ENCODE results near the gene ITGA2.

ITGA2 gene

DNA sequence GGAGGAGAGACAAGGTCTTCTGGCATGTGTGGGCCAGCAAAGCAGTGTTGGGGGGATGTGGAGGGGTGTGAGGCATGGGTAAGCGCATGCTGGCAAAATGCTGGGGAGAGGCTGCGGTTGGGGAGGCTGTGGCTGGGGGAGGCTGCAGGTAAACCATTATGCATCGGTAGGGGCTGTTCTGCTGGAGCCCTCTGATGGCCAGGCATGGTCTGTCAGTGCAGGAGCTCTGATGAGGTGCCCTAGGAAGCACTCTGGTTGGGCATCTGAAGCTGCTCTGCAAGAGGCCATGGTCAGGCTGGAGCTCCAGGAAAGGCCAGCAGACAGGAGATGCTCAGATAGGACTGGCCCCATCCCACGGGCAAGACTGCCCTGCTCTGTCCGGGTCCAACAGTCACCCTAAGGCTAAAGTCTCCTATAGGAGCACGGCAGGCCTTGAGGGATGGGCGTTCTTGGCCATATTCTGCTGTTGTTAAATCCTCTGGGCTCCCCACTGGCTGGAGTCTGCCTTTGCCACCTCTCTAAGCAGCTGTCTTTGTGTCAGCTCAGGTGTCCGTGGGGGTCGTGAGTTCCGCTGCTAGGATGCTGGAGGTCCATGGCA is 28.7 kb downstream of the ITGA2 start:
- no peak for DNase-seq (ENCODE audit: low spot score)

DNA sequence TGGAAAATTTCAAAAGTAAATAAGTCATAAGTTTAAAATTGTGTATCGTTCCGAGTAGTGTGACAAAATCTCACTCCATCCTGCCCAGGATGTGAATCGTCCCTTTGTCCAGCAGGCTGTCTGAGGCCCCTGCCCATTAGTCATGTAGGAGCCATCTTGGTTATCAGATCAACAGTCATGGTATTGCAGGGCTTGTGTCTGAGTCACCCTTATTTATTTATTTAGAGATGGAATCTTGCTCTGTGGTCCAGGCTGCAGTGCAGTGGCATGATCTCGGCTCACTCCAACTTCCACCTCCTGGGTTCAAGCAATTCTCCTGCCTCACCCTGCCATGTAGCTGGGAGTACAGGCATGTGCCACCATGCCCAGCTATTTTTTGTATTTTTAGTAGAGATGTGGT is 30.2 kb downstream of the ITGA2 start:
- no peak for DNase-seq (ENCODE audit: low spot score)

DNA sequence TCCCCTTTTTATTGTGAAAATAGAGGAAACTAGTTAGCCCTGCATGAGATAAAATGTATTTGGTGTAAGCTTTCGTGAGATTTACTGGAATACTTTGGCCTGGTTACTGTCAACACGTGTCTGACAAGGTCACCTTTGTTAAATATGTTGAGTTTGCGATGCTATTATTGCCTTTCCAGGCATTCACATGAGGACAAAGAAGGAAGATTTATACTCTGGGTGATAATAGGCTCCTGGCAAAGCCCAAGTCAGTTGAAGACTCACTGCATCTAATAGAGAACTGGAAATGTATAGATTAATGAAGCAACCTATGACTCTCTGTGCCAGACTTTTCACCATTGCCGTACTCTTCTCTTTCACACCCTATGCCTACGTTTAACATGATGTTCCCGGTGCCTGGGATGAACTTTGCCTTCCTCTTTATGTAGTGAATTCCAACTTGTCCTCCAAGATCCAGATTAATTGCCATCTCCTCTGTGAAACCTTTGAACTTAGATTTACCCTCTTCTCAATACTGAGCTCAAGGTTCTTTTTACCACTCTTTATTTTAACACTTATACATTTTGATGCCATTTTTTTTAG is 33.9 kb downstream of the ITGA2 start:
- DNase-seq (ENCODE audit: low spot score): no peak

DNA sequence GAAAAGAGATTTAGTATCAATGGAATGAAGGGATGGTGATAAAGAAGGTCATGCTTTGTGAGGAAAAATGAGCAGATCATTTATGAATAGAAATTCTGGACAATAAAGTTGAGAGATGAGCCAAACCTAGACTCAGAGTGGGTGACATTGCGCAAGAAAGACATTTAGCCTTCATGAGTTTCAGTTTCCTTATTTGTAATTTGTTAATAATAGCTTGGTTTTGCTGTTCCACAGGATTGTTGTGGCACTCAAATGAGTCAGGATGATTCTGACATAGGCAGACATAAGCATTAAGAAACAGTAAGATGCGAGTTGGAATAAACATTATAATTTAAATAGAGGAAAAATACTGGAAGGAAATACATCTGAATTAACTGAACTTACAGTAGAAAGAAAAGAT is 34.8 kb downstream of the ITGA2 start:
- no peak for DNase-seq (ENCODE audit: low spot score)

DNA sequence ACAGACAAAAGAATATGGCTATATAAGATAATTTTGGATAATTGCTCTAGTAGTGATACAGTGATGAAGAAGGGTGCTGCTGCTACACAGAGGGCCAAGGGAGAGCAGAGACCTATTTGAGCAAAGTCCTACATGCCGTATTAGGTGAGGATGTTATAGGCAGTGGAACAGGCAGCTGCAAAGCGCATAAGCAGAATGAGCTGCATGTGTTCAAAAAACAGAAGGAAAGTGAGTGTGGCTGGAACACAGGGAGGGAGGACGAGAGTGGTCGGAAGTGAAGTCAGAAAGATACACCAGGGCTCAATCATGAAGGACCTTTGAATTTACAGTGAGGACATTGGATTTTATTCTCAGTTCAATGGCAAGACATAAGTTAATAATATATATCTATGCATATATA is 35.4 kb downstream of the ITGA2 start:
- no peak for DNase-seq (ENCODE audit: low spot score)

DNA sequence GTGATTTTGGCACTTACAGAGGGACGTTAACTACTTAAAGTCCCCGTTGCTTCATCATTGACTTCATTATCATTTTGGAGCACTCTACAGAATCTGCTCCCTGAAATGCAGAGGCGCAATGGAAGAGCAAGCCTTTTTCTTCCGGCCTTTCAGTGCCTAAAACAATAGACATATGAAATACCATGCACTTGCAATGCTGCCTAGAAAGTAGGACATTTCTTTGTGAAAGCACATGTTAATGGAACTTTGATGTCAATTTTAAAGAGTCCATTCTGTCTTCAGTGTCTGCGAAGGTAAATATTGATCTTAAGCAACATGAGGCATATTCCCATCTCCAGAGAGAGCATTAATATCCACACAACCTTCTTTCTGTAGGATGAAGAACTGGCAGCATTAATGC is 36.3 kb downstream of the ITGA2 start:
- DNase-seq (ENCODE audit: low spot score): no peak

DNA sequence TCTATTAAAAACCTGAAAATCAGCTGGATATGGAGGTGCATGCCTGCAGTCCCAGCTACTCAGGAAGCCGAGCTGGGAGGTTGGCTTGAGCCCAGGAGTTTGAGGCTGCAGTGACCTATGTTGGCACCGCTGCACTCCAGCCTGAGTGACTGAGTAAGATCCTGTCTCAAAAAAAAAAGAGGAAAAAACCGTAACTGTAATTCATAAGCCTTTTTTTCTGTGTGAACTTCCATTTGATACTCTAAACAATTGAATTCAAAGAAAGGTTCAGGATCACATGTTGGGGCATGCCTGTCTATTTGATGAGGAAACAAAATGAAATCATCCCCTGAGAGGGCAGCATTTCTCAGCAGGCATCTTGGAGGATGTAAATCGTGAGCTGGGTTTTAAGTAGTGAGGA is 38.8 kb downstream of the ITGA2 start:
- DNase-seq (ENCODE audit: low spot score): no peak

DNA sequence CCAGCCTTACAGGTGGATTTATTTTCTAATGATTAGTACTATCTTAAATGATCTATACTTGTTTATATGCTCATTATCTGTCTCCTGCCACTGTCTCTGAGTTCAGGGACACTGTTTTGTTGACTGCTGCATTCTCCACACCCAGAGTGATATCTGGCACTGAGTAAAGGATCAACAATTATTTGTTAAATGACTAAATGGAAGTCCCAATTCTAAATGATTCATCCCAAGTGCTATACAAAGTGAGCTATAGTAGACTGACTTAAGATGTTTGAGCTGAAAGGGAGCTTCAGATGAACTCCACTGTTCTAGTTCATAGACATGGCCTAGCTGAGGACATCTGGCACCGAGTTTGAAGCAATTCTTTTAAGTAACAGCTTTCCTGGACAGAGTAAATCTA is 40.5 kb downstream of the ITGA2 start:
- DNase-seq (ENCODE audit: low spot score): no peak

DNA sequence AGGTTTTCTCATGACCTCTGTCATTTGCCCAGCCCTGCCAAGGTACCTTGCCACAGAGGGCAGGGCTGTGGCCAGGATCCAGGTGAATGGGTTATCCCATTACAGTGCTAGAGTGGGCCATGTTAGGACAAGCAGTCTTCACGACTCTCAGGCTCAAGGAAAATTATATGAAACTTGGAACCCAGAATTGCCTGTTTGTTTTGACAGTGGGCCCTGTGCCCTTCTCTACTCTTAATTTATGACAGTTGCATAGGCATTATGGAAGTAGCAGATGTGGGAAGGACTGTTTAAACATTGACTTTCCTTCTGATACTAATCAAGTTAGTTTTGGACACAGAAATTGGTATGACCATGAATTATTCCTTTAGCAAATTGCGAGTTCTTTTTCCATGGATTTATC is 41.7 kb downstream of the ITGA2 start:
- DNase-seq (ENCODE audit: low spot score): no peak

DNA sequence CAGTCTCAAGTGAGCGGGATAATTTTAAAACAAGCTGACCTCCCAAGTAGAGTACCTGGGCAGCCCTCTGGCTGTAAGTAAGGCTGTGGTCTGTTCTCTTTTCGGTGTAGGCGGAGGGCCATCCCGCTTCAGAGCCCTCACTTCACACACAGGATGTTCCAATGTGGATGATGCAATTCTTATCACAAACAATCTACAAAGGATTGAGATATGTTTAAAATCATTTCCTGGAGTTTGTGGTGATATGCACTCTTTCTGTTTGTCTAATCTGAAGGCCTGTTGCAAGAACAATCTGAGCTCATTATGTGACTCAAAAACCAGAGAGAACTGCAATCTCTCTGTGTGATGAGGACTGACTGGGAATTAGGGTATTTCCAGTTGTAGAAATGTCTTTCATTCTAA is 42.5 kb downstream of the ITGA2 start:
- no peak for DNase-seq (ENCODE audit: low spot score)

DNA sequence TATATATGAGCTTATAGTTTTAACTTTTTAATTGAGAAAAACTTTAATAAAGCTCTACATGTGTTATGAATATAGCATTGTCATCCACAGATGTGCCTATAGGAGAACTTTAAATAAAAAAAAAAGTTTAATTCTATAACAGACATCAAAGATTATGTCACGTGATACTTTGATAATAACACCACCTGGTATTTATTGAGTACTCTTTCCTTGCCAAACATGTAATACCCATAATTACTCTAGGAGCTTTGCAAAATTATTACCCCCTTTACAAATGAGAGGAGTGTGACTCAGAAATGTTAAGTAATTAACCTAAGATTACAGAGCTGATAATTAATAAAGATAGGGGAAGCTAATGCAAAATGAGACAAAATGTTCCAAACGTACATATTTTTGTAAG is 43.0 kb downstream of the ITGA2 start:
- no peak for DNase-seq (ENCODE audit: low spot score)

DNA sequence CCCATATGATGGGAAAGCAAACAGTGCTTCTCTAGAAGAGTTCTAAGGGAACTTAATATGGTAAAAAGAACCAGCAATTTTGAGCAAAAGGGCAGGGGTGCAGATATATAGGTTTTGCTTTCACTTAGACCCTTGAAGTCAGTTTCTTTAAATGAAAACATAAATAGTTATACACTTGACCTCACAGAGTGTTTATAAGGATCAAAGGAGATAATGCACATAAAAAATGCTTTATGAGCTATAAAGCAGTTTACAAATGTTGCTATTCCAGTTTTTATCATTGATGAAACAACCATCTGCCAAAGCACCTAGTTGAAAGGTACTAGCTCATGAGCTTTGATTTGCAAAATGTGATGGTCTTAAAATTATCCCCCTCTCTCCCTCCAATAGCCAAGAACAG is 45.7 kb downstream of the ITGA2 start:
- DNase-seq (ENCODE audit: low spot score): no peak

DNA sequence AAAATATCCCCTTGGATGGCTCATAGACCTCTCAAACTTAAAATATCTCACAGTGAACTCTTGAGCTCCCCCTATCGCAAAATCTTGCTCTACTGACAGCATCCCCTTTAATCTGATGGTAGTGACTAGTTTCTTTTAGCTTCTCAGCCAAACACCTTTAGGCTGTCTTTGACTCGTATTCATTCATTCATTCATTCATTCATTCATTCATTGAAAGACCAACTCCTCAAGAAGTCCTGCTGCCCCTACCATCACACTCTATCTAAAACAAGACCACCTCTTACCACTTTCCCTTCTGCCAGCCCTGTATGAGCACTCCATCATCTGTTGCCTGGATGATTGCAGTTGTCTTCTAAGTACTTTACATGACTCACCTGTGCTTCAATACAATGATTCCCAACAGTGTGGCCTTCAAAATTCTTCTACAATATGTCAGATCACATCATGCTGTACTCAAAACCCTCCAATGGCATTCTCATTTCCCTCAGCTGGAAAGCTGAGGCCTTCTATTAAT is 46.8 kb downstream of the ITGA2 start:
- DNase-seq (ENCODE audit: low spot score): no peak

DNA sequence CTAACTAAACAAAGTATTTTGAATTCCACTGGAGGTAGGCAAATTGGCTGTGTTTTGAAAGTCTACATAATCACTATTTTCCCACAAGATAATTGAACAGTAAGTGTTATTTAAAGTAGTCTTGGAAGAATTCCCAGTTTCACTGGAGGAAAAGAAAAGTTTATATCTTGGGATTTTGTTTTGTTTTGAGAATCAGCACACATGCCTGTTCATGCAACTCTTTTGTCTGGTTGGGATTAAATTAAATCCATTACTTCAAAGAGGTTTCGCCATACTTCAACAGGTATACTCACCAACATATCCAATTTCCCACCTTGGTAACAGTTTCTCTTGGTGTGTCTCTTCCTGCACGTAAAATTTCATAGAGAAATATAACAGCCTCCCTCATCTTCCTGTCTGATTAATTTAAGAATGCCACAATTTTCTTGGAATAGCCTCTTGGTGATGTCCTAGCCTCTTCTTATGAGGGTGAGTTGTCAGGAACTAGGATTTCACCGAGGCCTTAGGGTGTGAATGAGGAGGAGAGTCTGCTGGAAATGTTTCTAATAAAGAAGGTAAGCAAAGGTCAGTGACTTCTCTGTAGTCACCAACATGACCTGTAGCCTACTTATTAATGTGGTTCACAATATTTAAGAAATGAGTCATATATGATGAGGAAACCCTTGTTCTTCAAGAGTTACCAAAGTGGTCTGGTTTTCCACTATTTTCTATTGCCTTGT is 48.1 kb downstream of the ITGA2 start:
- DNase-seq (ENCODE audit: low spot score): no peak

DNA sequence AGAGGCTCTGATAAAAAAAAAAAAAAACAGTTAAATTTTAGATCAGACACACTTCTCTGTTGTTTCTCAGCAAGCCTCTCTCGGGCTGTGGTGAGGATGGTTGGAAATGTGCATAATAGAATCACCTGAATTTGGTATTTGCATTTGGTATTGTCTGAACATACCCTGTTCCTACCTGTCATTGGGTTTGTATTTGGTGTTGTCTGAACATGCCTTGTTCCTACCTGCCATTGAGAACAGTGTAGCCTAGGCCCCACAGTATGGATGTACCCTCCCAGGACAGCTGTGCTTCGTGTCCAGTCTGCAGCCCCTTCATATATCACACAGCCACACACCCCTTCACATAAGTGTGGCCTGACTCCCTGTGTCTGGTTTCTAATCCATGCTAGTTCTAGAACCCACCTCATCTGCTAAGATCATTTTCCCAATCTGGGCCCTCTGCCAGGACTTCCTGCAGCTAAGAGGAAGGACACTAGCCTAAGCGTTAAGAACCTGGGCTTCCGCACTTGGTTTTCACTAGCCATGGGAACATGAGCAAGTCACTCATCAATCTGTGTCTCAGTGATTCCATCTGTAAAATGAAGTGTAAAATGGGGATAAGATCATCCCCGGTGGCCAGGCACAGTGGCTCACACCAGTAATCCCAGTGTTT is 49.2 kb downstream of the ITGA2 start:
- no peak for DNase-seq (ENCODE audit: low spot score)

DNA sequence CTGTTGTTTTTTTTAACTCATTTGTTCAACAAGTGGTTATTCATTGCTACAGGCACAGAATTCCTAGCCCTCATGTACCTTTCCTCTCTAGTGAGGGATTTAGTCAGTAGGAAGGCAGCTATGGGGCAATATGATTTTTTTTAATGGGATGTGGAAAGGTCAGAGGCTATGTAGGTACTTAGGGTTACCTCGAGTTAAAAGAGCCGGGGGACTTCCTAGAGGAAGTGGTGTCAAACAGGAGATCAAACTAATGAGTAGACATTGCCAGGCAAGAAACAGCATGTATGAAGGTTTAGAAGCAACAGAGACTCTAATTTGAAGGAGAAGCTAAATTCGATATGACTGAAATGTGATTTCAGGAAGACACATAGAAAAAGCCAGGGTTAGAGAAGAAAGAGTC is 50.7 kb downstream of the ITGA2 start:
- DNase-seq (ENCODE audit: low spot score): no peak

DNA sequence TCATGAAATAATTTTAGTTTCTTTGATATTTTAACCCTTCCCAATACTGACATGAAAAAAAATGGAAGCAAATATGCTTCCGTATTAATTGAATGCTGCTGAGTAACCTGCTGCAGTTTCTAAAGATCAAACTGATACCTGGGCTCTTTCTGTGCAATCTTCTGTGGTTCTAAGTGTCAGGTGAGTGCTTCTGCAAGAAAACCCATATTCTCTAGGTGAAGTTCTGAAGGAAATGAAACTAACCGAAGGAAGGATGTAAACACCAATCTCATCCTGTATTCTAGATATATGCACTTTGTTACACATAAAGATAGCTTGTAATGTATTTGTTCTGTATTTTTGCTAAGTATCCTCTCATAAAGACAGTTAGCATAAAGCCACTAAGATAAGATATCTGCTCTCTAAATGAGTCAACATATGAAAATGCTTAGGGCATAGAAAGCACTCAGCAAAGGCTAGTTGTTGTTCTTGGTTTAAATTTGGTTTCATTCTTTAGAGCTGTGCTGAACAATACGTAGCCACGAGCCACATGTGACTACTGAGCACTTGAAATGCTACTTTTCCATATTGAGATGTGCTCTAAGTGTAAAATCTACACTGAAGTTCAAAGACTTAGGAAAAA is 52.0 kb downstream of the ITGA2 start:
- no peak for DNase-seq (ENCODE audit: low spot score)

DNA sequence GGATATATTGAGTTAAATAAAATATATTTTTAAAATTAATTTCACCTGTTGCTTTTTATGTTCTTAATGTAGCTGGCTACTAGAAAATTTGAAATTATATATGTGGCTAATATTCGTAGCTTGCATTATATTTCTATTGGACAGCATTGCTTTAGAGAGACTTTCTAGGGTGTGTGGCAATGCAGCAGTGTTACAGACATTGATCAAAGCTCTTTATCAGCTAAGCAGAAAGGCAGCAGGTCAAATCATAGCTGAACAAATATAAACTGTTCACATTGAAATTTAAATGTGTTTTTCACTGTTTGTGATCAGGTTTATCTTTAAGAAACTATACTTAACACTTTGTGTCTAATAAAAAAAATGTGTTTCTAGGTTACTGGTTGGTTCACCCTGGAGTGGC is 52.6 kb downstream of the ITGA2 start:
- no peak for DNase-seq (ENCODE audit: low spot score)

DNA sequence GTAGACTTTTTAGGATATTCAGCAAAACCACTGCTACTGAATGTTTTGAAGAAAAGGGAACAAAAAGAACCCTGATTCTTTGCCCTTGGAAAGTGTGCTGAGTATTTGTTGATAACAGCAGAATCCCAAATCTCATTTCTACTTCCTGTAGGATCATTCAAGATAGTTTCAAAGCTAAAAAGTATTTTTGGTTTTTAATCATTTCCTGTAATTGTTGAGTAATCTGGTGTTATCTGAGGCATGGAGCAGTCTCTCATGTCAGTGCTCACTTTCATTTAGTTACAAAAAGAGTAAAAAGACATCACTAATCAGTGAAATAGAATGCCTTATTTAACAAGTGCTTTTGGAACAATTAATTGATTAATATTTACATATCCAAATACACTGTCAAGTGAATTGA is 56.1 kb downstream of the ITGA2 start:
- no peak for DNase-seq (ENCODE audit: low spot score)

DNA sequence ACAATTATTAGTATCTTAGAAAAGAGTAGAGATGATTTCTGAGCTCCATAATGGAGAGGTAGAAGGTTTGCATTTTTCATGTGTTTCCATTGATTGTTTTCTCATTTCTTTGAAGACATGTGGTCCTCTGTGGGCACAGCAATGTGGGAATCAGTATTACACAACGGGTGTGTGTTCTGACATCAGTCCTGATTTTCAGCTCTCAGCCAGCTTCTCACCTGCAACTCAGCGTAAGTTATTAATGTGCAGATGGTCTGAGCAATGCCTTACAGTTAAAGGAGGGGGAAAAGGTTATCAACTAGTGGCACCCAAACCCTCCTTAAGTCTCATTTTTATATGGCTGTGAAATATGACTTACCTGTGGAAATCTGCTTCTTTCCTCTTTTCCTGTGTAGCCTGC is 59.1 kb downstream of the ITGA2 start:
- DNase-seq (ENCODE audit: low spot score): no peak

DNA sequence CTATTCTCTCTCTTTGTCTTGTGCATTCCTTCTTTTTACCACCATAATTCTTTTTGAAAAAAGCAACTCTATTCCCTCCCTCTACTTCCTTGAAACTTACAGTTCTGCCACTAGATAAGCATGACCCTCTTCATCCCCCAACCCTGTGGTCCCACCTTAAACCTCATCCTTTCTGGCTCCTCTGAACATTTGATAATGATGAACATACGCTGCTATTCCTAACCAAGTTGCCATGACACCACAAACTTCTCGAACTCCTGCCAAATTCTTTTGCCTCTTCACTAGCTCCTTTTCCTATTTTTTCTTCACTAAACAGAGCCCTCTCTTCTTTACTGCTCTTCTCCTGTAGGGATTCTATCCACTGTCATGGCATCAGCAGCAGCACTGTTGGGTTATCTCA is 63.3 kb downstream of the ITGA2 start:
- no peak for DNase-seq (ENCODE audit: low spot score)

DNA sequence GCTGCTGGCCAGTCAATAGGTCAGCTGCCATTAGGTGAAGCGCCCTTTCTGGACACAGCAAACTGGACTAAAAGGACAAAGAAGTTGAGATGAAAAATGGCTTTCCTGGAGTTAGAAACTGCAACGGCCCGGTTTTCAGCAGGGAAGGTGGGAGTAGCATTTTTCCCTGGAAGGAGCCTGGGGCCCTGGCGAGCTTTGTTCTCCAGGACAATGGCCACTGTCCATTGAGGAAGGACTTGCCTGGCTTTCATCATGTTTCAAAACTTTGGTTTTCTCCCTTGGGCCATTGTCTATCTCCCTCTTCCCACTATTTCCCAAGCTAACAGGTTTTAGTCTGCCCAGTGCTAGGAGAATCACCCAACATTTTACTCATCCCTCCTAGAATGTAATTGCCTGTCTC is 64.2 kb downstream of the ITGA2 start:
- no peak for DNase-seq (ENCODE audit: low spot score)

DNA sequence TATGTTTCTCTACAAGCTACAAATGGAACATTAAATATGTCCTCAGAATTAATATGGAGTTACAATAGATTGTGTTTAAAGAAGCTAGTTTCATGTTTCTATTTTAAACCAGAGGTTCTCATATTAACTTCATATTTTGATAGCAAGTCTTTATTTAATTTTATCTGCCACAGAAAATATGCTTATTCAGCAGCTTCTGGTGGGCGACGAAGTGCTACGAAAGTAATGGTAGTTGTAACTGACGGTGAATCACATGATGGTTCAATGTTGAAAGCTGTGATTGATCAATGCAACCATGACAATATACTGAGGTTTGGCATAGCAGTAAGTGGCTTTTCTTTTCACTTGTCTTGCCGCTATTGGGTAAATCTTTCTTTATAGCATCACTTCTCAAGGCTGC is 66.2 kb downstream of the ITGA2 start:
- no peak for DNase-seq (ENCODE audit: low spot score)

Data from putamen (tissue), 1 donor.